GM12892 (cell line): ENCODE data around the gene ELOVL6.
"Not testable (repeated sequence)": the region's sequence is repeated elsewhere in the genome, so short reads cannot be mapped to it uniquely, and the experiment has no call there.

Source experiments
- DNase-seq: peaks from one replicate; pipeline ENCODE4 v3.0.0; 2011; ENCODE audit not compliant: insufficient read length
- FAIRE-seq: peaks from 2 replicates; lab custom pipeline; 2011; peaks lifted over from hg19 to GRCh38; lab: Jason Lieb, UNC
- POLR2A ChIP-seq: IDR thresholded peaks from 2 replicates; pipeline ENCODE4 v1.6.1; 2011; ENCODE audit warnings: low read depth, low read length, control low read depth
- POLR2AphosphoS5 ChIP-seq: IDR thresholded peaks from 2 replicates; pipeline ENCODE4 v1.6.1; 2011; ENCODE audit warnings: low read depth, low read length, control low read depth
- TAF1 ChIP-seq: IDR thresholded peaks from 2 replicates; pipeline ENCODE4 v1.6.1; 2011; ENCODE audit warnings: low read depth, mild to moderate bottlenecking, control low read depth, low read length, borderline replicate concordance

Gene ELOVL6

DNA sequence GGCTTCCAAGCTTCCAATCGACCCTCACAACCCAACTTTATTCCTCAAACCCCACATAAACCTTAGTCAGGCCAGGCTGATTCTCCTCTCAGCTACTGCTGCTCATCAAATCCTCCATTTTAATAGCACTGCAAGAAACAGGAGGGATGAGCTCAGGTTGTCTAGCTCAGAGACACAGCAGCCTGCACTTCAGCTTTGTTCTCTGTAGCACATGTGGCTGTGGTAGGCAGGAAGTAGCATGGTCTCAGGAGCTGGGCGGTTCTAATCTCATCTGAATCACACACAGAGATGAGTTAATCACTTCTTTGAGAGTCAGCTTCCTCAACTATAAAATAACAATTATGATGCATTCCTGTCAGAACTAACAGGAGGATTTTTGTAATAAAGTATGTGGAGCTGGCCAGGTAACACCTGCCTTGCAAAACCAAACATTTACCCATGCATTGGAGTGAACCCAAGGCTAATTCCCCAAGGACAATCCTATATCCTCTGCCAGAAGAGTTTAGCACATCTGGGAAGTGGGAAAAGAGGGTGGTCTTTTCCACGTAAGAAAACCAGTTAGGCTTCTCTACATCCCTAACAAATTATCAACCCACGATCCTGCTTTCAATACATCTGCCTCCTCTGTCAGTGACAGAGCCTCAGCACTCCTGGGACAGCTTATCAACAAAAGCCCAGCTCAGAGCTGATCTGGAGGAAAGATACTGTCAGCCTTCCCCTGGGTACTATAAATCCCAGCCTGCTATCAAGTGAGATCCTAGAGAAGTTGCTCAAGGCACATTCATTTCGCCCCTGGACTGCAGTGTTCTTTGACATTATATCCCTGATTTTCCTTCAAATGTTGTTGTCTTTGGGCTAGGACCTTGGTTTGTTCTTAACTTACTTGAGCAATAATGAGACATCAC lies 32.8 kb downstream of the ELOVL6 start:
- FAIRE-seq (no peak), DNase-seq (no peak)
- no peak for TF ChIP-seq TAF1
- TF ChIP-seq POLR2AphosphoS5 = no peak
- TF ChIP-seq POLR2A = no peak

DNA sequence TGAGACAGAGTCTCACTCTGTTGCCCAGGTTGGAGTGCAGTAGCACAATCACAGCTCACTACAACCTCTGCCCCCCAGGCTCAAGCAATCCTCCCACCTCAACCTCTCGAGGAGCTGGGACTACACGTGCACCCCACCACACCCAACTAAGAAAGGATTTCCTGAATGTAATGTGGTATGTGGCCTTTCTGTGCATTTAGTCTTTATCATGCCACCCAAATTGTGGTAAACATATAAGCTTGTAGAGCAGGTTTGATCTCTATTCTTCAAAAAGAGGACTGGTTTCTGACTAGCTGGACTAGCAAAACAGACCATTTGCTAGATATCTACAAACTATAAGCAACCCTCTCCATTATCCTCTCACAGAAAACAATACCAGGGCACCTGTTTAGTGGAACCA lies 33.6 kb downstream of the ELOVL6 start:
- DNase-seq (no peak), FAIRE-seq (no peak)
- TF ChIP-seq POLR2A = no peak
- TF ChIP-seq POLR2AphosphoS5 = no peak
- TF ChIP-seq TAF1 = no peak

DNA sequence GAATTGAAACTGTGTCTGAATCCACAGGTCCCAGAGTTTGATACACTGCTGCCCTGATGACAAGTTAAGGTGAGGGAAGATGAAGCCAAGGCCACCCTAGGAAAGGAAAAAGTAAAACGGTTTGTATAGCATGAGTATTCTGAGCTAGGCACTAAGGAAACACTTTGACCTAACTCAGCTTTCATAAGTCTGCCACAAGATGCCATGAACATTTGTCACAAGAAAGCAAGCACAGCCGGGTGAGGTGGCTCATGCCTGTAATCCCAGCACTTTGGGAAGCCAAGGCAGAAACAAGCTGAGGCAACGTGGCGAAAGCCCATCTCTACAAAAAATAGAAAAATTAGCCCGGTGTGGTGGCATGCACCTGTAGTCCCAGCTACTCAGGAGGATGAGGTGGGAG lies 34.2 kb downstream of the ELOVL6 start:
- TF ChIP-seq POLR2AphosphoS5 (no peak), TAF1 (no peak), POLR2A (no peak)
- FAIRE-seq = no peak
- DNase-seq = no peak

DNA sequence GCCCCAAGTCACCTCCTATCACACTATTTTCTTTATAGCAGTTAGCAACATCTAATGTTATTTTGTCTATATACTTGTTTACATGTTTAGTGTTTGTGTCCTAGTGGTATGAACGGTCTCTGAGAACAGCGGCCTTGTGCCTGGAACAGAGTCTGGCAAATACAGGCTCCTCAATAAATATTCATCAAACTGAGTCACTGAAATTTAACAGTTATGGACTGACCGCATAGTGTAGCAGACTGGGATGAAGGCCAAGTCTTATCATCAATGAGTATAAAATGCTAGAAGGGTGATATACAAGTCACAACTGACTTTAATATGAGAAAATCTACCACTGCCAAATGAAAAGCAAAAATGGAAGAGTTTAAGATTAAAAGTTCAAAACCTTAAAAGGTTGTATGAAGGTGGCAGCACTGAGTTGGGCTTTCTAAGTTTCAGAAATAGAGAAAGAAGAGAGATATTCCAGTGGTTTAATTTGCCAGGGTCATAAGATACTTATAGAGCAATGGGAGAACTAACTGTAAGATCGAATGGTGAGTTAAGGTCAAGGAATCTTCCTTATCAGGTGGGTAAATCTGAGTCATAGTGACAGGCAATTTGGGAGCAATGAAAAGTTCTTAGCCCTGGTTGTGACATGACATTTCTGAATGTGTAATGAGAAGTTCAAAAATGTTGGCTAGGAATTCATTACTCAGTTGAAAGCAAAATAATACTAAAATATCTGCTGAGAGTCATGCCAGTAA lies 34.9 kb downstream of the ELOVL6 start:
- no peak for DNase-seq
- FAIRE-seq = no peak
- TF ChIP-seq POLR2AphosphoS5 (no peak), TAF1 (no peak), POLR2A (no peak)

DNA sequence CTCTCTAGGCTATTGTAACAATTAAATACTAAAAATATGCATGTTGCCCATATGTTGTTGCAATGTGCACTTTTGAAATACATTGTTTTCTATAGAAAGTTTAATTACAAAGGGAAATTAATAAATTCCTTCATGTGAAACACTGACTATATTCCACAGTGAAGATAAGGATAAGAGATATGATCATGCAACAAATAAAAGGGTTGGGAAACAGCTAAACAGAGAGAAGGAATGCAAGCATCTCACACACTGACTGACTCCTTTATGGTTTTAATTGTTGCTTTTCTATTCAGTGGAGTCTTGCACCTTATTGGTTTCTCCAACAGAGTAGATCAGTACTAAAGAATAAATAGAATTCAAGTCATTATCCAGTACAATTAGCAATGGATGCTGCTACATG lies 37.8 kb downstream of the ELOVL6 start:
- no peak for TF ChIP-seq TAF1
- TF ChIP-seq POLR2A = no peak
- TF ChIP-seq POLR2AphosphoS5 = no peak
- DNase-seq = no peak
- FAIRE-seq = no peak

DNA sequence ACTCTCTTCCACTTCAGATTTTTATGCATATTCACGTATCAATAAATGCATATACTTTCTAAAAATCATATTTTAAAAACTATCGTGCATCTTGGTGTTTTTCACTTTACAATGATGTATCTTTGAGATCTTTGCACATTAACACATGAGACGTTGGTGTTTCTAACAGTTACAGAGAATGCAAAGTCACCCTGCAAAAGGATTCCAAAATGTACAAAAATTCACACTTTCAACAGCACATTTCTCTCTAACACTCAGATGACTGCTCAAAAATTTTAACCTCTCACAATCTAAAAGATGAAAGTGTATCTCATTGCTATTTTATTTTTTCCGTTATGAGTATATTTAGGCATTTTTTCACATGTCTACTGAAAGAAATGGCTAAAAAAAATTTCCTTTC lies 38.9 kb downstream of the ELOVL6 start:
- no peak for DNase-seq
- TF ChIP-seq TAF1 (no peak), POLR2A (no peak)
- FAIRE-seq = peak; percentile 60

DNA sequence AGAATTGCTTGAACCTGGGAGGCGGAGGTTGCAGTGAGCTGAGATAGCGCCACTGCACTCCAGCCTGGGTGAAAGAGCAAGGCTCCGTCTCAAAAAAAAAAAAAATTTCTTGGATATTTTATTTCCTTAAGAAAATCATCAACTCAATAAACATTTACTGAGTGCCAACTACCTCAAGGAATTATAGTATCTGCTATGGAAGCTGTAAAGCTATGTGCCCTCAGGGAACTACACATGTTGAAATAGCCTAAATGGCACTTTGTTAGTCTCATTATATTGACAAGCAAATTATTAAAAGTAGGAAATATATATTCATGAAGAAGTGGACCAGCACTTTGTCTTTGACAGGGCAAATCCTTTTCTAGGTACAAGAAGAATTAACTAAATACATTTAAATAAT lies 40.8 kb downstream of the ELOVL6 start:
- FAIRE-seq (no peak), DNase-seq (no peak)
- TF ChIP-seq POLR2AphosphoS5 = no peak
- TF ChIP-seq POLR2A = no peak
- TF ChIP-seq TAF1 = no peak

DNA sequence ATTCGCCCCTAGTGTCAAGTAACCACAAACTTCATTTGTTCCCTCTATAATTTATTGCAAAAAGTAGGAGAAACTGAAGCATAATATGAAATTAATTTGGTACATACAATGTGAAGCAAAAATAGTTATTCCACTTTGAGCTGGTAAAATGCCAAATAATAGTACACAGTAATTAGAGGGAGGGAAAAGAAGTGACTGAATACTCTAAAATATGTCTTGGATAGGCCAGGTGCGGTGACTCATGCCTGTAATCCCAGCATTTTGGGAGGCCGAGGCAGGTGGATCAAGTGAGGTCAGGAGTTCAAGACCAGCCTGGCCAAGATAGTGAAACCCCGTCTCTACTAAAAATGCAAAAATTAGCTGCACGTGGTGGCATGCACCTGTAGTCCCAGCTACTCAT lies 41.2 kb downstream of the ELOVL6 start:
- not testable (repeated sequence) for FAIRE-seq, DNase-seq

DNA sequence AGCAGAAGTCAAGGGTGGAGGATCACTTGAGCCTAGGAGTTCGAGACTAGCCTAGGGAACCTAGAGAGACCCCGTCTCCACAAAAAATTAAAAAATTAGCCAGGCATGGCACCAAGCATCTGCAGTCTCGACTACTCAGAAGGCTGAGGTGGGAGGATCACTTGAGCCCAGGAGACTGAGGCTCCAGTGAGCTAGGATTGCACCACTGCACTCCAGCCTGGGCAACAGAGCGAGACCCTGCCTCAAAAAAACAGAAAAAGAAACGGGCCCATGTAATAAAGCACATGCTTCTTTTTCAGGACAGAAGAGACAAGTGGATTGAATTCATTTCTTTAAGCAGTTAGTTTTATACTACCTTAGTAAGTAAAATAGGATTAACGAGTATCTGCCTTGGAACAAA lies 42.0 kb downstream of the ELOVL6 start:
- FAIRE-seq = no peak
- no peak for TF ChIP-seq POLR2AphosphoS5
- TF ChIP-seq POLR2A = no peak
- no peak for TF ChIP-seq TAF1
- no peak for DNase-seq

DNA sequence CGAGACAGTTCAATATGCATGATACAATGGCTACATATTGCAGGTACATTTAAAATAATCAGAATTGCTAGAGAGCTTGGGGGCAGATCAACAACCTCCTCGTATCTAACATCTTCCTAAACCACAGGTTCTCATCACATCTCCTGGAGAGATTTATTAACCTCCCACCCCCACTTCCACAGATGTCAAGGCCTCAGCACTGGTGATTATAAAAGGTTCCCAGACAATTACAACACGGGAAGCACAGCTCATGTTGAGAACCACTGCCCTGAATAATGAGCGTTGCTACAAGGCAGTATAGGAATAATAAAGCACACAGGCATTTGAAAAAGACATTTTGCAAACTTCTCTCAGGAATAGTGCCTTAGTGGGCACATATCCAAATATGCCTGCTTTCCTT lies 42.8 kb downstream of the ELOVL6 start:
- TF ChIP-seq POLR2AphosphoS5 = no peak
- no peak for TF ChIP-seq TAF1
- no peak for TF ChIP-seq POLR2A
- DNase-seq (no peak), FAIRE-seq (no peak)

DNA sequence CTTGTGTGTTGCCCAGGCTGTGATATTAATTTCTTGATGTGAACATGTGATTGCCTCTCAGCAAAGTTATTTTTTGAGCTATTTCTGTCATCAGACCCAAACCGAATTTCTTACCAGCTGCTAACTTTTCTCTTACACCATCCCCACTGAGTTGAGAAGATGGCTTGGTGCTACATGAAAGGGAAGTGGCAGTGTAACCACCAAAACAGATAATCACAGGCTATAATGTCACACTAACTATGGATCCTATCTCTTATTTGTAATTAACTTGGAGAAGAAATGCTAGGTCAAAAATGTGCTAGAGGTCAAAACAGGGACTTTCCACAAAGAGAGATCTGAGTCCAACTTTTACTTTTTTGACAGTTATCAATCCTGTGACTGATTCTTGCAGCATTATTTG lies 43.8 kb downstream of the ELOVL6 start:
- TF ChIP-seq TAF1 (no peak), POLR2A (no peak), POLR2AphosphoS5 (no peak)
- peak; percentile 36 for FAIRE-seq

DNA sequence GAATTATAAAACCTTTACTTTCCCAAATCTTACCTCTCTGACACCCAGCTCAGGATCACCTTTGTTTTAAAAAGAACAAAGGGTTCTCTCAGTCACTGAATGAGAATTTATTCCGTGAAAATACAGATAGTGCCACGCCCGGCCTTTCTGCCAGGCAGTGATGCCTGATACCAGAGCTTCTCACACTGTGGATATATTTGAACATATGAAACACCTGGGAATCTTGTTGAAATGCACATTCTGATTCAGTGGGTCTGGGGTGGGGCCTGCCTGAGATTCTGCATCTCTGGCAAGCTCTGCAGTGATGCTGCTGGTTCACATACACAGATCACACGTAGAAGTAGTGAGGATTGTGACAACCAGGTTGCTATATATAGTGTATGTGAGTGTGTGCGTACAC lies 46.0 kb downstream of the ELOVL6 start:
- TF ChIP-seq POLR2AphosphoS5 = no peak
- no peak for TF ChIP-seq POLR2A
- TF ChIP-seq TAF1 = no peak
- no peak for FAIRE-seq
- DNase-seq = no peak

More for the DNA sequence above, 43.8 kb downstream of the ELOVL6 start:
- DNase-seq = no peak

DNA sequence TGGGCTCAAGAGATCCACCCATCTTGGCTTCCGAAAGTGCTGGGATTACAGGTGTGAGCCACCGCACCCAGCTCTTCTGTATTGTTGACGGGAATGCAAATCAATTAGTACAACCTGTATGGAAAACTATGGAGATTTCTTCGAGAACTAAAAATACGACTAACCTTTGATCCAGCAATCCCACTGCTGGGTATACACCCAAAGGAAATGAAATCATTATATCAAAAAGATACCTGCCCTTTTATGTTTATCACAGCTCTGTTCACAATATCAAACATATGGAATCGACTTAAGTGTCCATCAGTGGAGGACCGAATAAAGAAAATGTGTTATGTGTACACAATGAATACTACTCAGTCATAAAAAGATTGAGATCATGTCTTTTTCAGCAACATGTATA lies 49.3 kb downstream of the ELOVL6 start:
- no peak for TF ChIP-seq TAF1
- TF ChIP-seq POLR2A = no peak
- no peak for TF ChIP-seq POLR2AphosphoS5
- DNase-seq (no peak), FAIRE-seq (no peak)
